HG02973 (cell line): ENCODE measurements around the gene YPEL3.

Source experiments
- ATAC-seq: cut with Tn5 transposase; IDR thresholded peaks from one replicate; pipeline ENCODE4 v1.9.1; 2021; ENCODE audit warnings: moderate library complexity; ENCODE audit not compliant: unreplicated experiment

Gene YPEL3

DNA sequence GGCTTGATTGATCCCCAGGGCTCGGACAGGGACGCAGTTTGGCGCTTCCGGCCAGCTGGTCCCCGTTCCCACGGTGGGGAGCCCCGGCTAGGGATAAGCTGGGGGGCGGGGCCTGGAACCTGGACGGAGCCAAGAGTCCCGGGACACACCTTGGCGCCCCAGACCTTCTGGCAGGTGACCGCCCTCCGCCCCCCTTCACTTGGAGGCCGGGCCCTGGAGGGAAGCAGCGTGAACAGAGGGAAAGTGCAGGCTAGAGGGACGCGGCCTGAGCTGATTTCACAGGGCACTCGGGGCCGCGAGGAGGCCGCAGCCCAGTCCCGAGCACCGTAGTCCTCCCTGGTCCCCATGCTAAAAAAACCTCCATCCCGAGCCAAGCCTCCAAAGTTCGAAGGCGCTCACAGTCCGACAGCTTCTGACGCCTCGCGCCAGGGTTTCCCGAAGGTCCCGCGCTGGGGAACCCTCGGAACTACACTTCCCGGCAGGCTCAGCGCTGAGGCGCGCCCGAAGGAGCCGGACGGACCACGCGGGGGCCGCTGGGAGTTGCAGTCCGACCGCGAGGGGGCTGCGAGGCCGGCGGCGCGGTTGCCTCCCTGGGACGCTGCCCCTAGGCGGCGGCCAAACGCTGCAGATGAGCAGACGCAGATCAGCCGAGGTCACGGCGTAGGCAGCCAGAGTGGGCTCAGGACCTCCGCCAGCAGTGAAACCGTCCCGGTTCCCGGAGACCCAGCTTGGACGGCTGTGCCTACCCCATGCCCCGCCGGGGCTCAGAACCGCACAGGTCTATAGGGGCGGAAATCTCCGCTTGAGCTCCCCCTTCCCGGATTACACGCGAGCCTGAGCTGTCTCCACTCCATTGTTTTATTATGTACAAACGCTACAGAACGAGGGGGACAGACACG is 4.3 kb downstream of the YPEL3 start, which contains the start of gene TBX6:
TBX6 (minus strand) TSS at position 451 of the 899 bp plus-strand sequence. CDS start 731 bp downstream, outside the sequence.
- ATAC-seq, result peak; percentile 53

DNA sequence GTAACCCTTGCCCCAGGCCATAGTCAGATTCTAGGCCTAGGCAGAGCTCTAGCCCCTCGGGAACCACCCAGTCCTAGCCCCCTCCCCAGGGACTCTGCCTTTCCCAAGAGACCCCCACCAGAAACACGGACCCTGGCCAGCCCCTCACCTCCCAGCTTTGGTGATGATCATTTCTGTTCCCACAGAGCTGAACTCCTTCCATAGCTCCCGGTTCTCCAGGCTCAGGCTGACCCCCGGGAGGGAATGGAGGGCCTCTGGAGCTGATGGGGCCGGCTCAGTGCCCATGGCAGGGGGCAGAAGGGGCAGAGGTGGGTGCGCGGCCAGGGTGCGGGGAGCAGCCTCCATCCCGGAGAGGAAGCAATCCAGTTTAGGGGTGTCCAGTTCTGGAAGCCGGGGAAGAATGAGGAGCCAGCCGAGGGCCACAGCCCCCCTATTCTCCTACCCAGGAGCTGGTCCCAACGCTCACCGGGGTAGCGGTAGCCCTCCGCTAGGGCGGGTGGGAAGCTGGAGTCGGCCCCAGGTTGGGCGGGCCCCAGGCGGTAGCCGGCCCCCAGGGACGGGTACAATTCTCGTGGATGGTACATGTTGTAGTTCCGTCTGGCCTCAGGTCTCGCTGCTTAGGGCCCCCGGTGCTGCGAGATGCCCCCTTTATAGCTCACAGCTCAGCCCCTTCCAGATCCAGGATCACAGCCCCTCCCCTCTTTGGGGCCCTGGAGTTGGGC is 5.2 kb downstream of the YPEL3 start:
- ATAC-seq, result no peak

DNA sequence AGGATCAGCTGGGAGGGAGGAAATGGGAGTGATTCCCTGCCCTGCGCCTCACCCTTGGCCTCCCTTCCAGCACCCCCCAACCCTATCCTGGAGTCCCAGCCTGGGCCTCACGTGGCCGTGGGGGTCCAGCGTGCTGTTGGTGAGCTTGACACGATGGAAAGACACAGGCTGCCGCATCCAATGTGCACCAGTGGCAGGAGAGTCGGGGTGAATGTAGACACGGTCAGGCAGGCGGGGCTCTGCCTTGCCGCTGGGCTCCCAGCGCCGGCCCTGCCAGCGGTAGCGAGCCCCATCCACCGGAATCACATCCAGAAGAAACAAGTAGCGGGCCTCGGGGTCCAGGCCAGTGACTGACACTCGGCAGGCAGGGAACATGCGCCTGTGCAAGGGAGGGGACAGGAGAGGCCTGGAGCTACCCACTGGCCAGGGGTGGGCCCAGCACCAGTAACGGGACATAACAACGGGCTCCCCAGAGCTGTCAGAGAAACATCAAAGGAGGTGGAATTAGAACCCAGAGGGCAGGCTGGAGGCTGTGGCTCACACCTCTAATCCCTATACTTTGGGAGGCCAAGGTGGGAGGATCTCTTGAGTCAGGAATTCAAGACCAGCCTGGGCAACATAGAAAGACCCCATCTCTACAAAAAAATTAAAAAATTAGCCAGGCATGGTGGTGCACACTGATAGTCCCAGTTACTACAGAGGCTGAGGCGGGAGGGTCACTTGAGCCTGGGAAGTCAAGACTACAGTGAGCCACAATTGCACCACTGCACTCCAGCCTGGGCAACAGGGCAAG is 7.0 kb downstream of the YPEL3 start:
- ATAC-seq, result no peak

DNA sequence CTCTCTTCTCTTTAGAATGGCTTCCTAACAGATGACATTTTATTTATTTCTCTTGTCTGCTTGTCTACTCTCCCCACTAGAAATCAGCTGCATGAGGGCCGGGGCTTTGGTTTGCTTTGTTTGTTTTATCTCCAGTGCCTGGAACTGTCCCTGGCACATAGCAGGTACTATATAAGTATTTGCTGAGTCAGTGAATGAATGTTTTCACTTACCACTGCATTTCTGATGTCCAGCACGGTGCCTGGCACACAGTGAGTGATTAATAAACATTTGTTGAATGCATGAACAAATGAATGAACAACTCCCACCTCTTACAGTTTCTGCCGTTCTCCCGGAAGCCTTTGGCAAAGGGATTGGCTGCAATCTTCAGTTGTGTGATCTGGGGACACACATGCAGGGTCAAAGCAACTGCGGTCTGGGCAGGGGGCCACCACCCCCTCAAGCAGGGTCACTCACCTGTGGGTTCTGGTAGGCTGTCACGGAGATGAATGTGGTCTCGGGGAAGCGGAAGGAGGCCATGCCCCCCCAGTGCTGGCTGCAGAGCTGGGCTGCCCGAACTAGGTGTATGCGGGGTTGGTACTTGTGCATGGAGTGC is 7.7 kb downstream of the YPEL3 start:
- no peak for ATAC-seq

DNA sequence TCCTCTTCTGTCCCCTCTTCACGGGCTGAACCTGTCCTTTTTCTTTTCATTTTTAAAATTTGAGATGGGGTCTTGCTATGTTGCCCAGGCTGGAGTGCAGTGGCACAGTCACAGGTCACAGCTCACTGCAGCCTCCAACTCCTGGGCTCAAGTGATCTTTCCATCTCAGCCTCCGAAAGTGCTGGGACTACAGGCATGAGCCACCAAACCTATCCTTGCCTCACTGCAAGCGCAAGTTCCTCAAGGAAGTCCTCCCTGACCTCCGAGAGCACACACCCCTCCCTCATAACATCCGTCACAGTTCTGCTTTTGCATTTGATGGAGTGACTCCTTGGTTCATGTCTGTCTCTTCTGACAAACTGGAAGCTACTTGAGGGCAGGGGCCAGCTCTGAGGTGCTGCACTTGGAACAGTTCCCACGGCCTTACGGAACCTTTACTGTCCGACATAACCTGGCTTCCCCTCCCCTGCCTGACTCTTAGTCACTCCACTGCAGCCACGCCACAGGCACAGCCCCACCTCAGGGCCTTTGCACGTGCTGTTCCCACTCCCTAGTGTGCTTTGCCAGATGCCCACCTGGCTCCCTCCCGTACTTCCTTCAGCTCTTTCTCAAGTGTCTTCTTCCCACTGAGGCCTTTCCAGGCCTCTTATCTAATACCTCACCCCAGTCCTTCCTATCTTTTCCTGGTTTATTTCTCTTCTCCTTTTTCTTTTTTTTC is 8.7 kb downstream of the YPEL3 start:
- no peak for ATAC-seq

DNA sequence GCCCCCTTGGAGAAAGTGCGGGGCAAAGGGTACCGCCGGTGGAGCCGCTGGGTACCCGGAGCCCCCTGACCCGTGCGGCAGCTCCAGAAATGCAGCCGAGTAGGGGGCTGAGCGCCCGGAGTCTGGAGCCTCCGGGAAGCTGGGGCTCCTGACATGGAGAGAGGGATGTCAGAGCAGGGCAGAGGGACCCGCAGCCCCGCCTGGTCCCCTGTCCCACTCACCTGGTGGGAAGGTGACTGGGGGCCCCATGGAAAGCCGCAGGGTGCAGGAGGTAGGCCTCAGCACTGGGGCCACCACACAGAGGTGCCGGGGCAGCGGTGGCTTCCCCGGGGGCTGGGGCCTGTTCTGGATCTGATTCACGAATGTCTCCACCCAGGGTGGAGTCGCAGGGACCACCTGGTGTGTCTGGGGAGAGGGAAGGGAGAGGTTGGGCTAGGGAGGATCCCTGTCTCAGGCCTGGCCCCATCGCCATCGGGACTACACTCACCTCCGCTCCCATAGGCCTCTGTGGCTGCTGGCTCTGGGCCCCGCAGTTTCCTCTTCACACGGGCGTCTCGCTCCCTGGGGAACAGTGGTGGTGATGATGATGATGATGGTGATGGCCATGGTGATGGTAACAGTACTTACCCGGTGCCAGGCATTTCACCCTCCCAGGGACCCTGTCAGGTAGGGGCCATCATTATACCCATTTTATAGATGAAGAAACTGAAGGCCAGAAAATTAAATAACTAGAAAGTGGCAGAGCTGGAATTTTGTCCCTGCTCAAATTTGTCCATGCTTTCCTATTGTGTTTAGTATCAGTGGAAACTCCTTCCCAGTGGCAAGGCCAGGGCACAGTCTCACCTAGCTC is 9.5 kb downstream of the YPEL3 start:
- ATAC-seq, result no peak

DNA sequence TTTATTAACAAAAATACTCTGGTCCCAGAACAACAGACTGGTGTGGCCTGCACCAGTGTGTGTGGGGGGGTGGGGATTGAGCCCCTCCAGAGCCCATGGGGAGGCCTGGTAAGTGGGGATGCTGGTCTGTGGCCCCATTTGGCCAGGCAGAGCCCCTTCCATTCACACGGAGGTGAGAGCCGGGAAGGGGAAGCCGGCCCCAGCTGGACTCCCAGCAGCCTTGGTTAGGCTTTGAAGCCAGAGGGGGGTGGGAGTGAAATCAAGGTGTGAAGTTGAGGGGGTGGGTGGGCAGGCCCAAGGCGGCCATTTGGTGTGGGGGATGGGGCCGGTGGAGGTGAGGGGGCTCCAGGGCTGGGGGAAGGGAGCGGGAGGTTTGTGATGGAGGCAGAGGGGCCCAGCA is 10.2 kb downstream of the YPEL3 start:
- ATAC-seq, result no peak

DNA sequence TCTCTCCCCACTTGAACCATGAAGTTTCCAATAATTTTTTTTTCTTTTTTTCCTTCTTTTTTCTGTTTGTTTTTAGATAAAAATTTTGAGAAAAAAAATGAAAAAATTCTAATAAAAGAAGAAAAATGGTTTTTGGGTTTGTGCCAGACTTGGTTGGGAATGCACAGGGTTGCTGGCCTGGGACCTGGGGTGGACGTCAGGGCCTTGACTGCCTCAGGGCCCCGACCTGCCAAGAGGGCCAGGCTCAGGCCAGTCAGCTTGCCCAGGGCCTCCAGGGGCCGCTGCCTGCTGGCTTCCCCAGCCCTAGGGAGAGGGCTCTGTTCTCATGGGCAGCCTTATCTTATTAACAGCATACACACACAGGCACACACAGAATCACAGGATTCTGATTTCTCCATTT is 10.8 kb downstream of the YPEL3 start:
- ATAC-seq, result no peak

DNA sequence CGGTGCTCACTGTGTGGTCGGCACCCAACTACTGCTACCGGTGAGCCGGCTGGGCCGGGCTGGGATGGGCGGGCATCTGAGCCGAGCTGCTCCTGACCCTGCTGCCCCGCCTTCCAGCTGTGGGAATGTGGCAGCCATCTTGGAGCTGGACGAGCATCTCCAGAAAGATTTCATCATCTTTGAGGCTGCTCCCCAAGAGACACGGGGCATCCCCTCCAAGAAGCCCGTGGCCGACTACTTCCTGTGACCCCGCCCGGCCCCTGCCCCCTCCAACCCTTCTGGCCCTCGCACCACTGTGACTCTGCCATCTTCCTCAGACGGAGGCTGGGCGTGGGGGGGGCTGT is 11.2 kb downstream of the YPEL3 start:
- ATAC-seq, result no peak

DNA sequence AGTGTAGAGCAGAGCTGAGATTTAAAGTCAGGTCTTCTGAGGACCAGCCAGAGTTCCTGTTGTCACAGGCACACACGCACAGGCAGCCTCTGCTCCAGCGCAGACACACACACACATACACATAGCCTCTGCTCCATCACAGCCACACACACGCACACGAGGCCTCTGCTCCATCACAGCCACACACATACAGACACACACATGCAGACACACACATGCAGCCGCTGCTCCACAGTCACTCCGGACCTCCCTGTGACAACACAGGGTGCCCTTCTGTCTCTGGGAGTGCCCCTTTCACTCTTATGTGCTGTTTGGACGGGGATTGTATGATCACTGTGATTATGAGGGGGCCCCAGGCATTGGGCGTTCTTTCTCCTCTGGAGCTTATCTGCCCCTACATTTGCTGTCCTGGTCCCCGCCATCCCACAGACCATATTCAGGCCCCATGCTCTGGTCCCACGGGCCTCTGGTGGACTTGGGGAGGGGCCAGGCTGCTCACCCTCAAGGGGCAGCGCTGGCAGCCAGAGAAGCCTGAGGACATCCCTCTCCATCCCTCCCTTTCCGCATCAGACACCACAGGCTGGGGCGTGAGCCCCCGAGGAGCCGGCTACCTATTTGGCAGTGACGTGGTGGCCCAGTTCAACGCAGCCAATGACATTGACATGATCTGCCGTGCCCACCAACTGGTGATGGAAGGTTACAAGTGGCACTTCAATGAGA is 11.8 kb downstream of the YPEL3 start:
- ATAC-seq, result no peak

DNA sequence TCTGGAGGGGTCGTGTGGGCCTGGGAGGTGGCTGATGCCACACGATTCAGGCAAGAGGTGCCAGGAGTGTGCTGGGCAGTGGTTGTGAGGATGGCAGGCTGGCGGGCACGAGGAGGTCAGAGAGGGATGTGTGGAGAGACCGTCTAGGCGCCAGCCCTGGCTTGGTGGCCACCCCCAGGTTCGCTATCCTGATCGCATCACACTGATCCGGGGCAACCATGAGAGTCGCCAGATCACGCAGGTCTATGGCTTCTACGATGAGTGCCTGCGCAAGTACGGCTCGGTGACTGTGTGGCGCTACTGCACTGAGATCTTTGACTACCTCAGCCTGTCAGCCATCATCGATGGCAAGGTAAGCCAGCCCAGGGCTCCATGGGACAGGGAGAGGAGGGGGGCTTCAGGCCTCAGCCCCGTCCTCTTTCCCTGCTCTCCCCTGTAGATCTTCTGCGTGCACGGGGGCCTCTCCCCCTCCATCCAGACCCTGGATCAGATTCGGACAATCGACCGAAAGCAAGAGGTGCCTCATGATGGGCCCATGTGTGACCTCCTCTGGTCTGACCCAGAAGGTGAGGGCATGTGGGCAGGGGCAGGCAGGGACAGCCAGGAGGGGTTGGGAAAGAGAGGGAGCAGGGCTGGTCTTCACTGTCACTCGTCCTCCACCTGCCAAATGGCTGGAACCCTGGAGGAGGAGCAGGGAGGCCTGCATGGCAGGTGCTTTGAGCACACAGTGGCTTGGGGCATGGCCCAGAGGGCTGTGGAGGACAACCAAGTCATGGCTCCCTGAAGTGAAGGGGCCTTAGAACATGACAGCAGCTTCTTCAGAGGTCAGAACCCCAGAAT is 12.6 kb downstream of the YPEL3 start:
- no peak for ATAC-seq

DNA sequence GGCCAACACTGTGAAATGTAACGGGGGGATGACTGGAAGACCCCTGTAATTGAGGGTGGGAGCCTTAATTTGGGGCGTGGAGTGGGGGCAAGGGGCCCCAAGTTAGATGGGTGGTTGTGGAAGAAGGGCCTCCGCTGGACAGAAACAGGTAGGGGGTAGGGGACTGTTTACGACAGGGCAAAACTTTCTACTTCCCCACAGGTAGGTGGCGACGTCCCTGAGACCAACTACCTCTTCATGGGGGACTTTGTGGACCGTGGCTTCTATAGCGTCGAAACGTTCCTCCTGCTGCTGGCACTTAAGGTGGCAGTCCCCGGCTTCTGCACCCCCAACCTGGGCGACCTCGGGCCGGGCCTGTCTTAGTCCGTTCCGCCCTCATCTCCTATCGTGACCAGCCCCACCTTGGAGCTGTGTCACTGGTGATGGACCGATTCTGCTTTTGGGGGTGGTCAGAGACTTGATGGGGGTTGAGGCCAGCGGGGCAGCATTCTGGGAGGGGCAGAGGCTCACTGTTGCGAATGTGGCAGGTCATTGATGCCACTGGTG is 13.4 kb downstream of the YPEL3 start:
- no peak for ATAC-seq

DNA sequence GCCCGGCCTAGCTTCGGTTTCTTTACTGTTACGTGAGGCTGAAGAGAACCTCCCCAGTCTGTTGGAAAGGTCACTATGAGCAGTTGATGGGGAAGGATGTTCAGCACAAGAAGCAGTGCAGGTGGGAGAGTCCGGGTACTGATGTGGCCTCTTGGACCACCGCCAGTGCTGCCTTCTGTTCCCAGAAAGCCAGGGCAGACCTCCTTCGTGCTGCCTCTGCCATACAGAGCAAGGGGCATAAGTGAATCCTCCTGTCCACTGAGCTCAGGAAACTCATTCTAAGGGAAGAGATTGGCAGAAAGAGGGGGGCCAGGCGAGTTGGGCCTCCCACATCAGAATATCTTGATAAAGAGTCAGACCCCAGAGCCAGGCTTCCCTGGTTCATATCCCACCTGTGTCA is 16.5 kb downstream of the YPEL3 start:
- no peak for ATAC-seq

DNA sequence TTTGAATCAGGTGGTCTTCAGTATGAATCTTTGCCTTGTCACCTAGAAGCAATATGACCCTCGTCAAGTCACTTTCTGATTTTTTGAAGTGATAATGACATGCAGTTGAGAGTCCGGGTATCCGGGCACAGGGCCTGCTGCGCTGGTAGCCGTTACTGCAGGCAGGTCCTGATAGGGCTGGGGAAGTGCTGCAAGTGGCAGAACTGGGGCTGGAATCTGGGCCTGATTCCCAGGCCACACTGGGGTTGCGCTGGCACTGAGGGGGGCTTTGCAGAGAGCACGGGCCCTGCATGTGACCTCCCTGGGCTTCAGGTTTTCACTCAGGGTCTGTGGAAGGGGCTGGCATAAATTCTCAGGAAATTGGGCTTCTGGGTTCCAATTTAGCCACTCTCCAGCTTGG is 17.3 kb downstream of the YPEL3 start:
- ATAC-seq, result no peak

DNA sequence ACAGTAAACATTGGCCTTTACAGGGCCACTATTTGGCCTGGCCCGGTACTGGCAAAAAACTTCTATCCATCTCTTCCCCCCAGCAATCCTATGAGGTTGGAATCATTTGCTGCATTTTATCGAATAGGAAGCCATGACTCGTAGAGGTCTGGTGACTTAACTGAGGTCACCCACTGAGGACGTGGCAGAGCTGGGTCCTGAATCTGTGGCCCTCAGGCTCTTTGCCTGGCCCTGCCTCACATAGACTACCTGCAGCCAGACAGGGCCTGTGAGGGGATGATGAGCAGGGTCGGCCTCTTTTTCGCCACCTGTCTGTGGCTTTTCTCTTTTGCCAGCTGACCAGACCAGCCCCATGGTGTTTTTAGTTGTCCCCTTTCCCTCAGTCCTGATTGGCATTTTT is 18.4 kb downstream of the YPEL3 start:
- ATAC-seq, result no peak

DNA sequence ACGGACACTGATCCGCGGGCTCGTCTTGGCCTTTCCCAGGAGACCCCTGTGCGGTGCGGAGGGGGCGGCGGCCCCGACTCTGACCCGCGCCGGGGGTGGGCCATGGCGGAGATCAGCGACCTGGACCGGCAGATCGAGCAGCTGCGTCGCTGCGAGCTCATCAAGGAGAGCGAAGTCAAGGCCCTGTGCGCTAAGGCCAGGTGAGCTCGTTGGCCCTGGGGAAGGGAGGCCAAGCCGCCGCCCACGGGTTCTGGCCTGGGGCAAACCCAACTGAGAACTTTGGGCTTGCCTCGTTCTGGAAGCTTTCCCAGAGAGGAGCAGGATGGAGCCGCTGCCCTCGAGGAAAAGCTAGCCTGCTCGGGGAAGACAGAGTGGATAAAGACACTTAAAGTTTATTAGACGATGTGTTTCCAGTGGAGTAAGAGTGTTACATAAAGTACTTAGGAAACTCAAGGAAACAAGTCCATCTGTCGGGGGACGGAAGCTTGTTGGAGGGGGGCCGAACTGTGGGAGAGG is 19.7 kb downstream of the YPEL3 start:
- ATAC-seq, result no peak

DNA sequence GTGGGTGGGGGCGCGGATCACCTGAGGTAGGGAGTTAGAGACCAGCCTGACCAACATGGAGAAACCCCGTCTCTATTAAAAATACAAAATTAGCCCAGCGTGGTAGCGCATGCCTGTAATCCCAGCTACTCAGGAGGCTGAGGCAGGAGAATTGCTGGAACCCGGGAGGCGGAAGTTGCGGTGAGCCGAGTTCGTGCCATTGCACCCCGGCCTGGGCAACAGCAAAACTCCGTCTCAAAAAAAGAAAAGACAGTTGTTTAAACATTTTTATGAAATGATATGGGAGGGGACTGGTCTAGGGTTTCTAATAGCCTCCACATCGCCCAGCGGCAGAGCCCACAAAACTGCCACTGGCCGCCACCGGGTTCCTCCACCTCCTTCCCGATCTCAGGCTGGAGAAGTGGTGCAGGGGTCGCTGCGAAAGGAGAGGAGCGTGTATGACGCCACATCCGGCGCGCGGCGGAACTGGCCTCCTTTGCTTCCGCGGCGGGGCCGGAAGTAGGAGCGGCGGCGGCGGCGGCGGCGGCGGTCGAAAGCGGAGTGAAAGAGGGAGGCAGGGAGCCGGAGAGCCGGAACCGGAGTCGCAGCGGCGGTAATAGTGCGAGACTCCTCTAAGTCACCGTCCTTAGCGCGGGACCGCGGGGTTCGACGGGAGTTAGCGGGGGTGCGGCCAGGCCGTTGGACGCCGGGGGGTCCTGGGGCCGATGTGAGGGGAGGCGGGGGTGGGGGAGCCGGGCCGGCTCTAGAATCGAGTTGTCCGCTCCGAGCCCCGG is 20.3 kb downstream of the YPEL3 start, which contains the start of gene PPP4C:
PPP4C (plus strand) TSS at position 492 of the 773 bp plus-strand sequence. CDS start 384 bp downstream, outside the sequence.
- peak; percentile 61 for ATAC-seq
